WI38 (cell line): ENCODE data around the gene MUC2.

Experiments
- H3K4me3 ChIP-seq: 2 replicates; pipeline ENCODE4 v1.5.1; 2011; ENCODE audit warnings: low read depth, mild to moderate bottlenecking, control low read depth, low read length
- TF ChIP-seq, protein P1 (sequence below): IDR thresholded peaks from 2 replicates; pipeline ENCODE4 v1.5.1; 2012; ENCODE audit warnings: low read depth, mild to moderate bottlenecking, control low read depth, low read length

Gene MUC2

DNA sequence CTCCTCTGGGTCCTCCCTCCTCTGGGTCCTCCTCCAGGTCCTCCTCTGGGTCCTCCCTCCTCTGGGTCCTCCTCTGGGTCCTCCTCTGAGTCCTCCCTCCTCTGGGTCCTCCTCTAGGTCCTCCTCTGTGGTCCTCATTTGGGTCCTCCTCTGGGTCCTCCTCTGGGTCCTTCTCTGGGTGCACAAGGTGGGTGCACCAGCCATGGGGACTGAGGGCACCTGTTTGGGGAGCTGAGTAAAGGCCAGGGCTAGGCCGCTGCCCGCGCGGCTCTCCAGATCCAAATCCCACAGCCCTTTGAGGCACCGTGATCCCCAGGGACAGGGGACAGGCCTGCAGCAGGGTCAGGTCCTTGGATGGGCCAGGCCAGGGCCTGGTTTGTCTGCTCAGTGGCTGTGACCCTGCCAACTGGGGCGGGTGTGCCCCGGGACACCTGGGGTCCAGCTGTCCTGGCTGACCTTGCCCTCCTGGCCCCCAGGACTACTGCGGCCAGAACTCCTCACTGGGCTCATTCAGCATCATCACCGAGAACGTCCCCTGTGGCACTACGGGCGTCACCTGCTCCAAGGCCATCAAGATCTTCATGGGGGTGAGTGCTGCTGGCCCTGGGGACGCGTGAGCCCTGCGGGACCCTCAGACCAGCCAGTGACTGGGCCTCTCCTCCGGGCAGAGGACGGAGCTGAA, 12.7 kb downstream of the MUC2 start:
- no peak overlapping the region for H3K4me3 ChIP-seq
- TF ChIP-seq, protein P1, sequence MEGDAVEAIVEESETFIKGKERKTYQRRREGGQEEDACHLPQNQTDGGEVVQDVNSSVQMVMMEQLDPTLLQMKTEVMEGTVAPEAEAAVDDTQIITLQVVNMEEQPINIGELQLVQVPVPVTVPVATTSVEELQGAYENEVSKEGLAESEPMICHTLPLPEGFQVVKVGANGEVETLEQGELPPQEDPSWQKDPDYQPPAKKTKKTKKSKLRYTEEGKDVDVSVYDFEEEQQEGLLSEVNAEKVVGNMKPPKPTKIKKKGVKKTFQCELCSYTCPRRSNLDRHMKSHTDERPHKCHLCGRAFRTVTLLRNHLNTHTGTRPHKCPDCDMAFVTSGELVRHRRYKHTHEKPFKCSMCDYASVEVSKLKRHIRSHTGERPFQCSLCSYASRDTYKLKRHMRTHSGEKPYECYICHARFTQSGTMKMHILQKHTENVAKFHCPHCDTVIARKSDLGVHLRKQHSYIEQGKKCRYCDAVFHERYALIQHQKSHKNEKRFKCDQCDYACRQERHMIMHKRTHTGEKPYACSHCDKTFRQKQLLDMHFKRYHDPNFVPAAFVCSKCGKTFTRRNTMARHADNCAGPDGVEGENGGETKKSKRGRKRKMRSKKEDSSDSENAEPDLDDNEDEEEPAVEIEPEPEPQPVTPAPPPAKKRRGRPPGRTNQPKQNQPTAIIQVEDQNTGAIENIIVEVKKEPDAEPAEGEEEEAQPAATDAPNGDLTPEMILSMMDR = no peak

DNA sequence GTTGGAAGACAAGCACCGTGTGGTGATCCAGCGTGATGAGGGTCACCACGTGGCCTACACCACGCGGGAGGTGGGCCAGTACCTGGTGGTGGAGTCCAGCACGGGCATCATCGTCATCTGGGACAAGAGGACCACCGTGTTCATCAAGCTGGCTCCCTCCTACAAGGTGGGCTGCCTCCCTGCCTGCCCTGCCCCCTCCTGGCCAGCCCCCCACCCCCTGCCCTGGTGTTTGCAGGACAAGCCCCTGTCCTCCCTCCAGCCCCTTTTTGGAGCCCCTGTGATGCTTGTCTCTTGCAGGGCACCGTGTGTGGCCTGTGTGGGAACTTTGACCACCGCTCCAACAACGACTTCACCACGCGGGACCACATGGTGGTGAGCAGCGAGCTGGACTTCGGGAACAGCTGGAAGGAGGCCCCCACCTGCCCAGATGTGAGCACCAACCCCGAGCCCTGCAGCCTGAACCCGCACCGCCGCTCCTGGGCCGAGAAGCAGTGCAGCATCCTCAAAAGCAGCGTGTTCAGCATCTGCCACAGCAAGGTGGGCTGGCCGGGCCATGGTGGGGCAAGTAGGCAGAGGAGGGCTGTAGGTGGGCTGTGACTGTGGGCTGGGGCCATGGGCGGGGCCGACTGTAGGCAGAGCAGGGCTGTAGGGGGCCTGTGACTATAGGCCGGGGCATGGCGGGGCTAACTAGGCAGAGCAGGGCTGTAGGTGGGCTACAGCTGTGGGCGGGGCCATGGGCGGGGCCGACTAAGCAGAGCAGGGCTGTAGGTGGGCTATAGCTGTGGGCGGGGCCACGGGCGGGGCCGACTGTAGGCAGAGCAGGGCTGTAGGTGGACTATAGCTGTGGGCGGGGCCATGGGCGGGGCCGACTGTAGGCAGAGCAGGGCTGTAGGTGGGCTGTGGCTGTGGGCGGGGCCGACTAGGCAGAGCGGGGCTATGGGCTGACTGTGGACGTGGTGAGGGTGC, 13.6 kb downstream of the MUC2 start:
- TF ChIP-seq, protein P1 = no peak
- no peak overlapping the region for H3K4me3 ChIP-seq

DNA sequence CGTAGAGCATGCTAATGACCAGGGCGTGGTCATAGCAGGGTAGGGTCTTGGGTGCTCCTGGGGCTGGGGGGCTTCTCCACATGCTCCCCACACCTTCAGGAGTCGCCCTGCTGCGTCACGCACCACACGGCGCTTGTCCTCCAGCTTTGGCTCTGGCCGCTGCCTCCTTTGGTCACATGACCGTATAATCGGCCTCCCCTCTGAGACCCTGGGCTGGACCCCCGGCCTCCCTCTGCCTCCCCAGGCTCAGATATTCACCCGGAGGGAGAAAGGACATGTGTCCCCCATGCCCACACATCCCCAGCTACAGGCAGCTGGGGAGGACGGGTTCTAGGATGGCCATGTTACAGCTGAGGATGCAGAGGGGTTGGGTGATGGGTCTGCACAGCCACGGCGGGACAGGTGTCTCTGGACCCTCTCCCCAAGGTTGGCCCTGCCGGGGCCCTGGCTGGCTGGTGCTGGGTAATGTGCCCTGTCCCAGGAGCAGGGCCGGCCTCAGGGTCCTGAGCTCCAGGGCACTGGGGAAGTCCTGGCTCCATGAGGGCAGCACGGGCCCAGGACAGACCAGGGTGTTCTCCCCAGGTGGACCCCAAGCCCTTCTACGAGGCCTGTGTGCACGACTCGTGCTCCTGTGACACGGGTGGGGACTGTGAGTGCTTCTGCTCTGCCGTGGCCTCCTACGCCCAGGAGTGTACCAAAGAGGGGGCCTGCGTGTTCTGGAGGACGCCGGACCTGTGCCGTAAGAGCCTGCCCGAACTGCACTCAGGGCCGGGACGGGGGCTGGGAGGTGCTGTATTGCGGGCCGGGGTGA, 14.5 kb downstream of the MUC2 start:
- no peak overlapping the region for H3K4me3 ChIP-seq
- TF ChIP-seq, protein P1 = no peak

DNA sequence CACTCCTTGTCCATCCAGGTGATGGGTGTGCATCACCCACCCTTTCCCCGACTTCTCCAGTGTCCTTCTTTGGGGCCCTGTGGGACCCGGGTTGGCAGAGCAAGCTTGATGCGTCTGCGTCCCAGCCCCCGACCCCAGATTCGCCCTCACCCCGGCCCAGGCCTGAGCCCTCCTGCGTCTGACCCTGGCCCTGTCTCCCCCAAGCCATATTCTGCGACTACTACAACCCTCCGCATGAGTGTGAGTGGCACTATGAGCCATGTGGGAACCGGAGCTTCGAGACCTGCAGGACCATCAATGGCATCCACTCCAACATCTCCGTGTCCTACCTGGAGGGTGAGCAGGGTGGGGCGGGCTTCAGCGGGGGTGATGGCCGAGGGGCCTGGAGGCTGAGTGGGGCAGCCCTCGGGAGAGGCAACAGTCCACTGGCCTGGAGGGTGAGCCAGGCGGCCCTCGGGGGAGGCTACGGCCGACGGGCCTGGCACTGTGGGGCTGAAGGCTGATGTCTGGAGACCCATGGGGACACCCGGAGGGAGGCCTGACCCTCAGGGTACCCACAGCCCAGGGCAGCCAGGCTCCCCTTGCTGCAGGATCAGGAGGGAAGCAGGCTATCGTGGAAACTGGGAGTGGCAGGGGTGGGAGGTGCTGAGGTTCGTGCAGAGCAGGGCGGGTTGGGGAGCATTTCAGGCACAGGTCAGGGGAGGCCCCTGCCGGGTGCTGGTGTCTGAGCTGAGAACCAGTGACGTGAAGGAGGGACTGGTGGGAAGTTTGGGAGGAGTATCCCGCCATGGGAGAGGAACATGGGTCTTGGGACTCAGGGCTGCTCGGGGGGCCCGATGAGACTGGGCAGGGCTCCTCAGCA, 15.3 kb downstream of the MUC2 start:
- H3K4me3 ChIP-seq = no peak overlapping the region
- TF ChIP-seq, protein P1 = no peak

DNA sequence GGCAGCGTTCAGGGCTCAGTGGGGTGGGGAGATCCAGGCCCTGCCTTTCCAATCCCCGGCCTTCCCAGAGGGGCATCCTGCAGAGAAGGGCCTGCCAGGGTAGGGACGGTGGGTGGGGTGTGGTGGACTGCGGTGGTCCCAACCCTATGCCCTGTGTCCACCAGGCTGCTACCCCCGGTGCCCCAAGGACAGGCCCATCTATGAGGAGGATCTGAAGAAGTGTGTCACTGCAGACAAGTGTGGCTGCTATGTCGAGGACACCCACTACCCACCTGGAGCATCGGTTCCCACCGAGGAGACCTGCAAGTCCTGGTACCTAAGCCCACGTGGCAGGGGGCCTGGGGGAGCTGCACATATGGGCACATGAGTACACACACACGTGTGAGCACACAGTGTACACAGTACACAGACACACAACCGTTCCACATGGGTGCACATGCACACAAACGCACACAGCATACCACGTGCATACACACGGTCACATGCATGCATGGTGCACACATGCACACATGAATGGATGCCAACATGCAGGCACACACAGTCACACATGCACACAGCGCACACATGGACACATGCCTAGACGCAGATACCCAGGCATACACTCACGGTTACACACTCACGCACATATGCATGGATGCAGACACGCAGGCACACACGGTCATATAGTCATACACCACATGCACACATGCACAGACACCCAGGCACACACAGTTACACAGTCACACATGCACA, 16.1 kb downstream of the MUC2 start:
- TF ChIP-seq, protein P1 = no peak
- no peak overlapping the region for H3K4me3 ChIP-seq

DNA sequence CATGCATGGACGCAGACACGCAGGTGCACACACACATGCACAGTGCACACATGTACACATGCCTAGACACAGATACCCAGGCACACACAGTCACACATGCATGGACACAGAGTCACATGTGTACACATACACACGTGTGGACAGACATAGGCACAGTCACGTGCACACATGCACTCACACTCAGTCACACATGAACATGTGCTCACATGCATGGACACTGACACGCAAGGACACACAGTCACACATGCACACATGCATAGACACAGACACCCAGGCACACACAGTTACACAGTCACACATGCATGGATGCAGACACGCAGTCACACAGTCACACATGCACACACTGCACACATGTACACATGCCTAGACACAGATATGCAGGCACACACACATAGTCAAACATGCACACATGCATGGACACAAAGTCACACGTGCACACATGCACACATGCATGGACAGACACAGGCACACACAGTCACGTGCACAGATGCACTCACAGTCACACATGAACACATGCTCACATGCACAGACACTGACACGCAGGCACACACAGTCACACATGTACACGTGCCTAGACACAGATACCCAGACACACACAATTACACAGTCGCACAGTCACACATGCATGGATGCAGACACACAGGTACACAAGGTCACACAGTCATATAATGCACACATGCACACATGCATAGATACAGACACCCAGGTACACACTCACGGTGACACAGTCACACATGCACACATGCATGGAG, 16.8 kb downstream of the MUC2 start:
- H3K4me3 ChIP-seq = no peak overlapping the region
- TF ChIP-seq, protein P1 = no peak
